CD4-positive, alpha-beta memory T cell (primary cell): ENCODE results near the gene GOPC. TPM values are rescaled to one million over a fixed set of nuclear protein-coding genes. Genes with fewer than 3 reads are reported as not detected.

Source experiments
- CTCF ChIA-PET: fragments of 350-600 bp; sonication (Branson Sonifier 250); formaldehyde crosslinking; loops from one replicate; lab custom pipeline; 2021; ENCODE audit warnings: inconsistent platforms; ENCODE audit not compliant: partially characterized antibody; lab: Charles Lee
- POLR2A ChIA-PET: fragments of 350-600 bp; sonication (Branson Sonifier 250); formaldehyde crosslinking; loops from one replicate; lab custom pipeline; 2021; ENCODE audit not compliant: partially characterized antibody; lab: Charles Lee
- DNase-seq, 5 donors: peaks; one replicate each; pipeline versions ENCODE4 v3.0.0 to v3.0.0-alpha.2; 2020 to 2022; ENCODE audit warnings: mixed read lengths in 1 of 5
- H3K27ac ChIP-seq: one replicate; pipeline ENCODE4 v1.7.0; 2013; ENCODE audit warnings: low read depth, low read length
- H3K27me3 ChIP-seq: 2 replicates; pipeline ENCODE4 v1.7.0; 2013; ENCODE audit warnings: mild to moderate bottlenecking, low read length, moderate library complexity; ENCODE audit not compliant: insufficient read depth
- H3K36me3 ChIP-seq: 2 replicates; pipeline ENCODE4 v1.7.0; 2013; ENCODE audit warnings: mild to moderate bottlenecking, low read length, moderate library complexity; ENCODE audit not compliant: insufficient read depth
- H3K4me1 ChIP-seq: 2 replicates; pipeline ENCODE4 v1.7.0; 2013; ENCODE audit warnings: mild to moderate bottlenecking, low read length, moderate library complexity; ENCODE audit not compliant: insufficient read depth
- H3K4me3 ChIP-seq, 2 donors: one replicate each; pipeline ENCODE4 v1.7.0; 2013; ENCODE audit warnings: low read length in 2 of 2, mild to moderate bottlenecking in 1 of 2
- H3K9me3 ChIP-seq, 2 donors: one replicate each; pipeline ENCODE4 v1.7.0; 2013; ENCODE audit warnings: low read length in 2 of 2, control low read depth in 1 of 2; ENCODE audit not compliant: control insufficient read depth in 1 of 2
- H3K27ac Mint-ChIP-seq, 7 donors: one replicate each; pipeline ENCODE4 v1.8.0; 2020 to 2021; ENCODE audit warnings: mixed read lengths in 7 of 7, mild to moderate bottlenecking in 6 of 7, inconsistent platforms in 3 of 7, moderate library complexity in 3 of 7
- H3K27me3 Mint-ChIP-seq, 2 donors: one replicate each; pipeline ENCODE4 v1.8.0; 2020 to 2021; ENCODE audit warnings: mixed read lengths in 2 of 2
- H3K36me3 Mint-ChIP-seq, 2 donors: one replicate each; pipeline ENCODE4 v1.8.0; 2020 to 2021; ENCODE audit warnings: mixed read lengths in 2 of 2, inconsistent platforms in 1 of 2, mild to moderate bottlenecking in 1 of 2
- H3K4me1 Mint-ChIP-seq, 4 donors: one replicate each; pipeline ENCODE4 v1.8.0; 2020 to 2021; ENCODE audit warnings: mixed read lengths in 4 of 4, mild to moderate bottlenecking in 1 of 4
- H3K4me3 Mint-ChIP-seq, 8 donors: one replicate each; pipeline ENCODE4 v1.8.0; 2020 to 2021; ENCODE audit warnings: mixed read lengths in 8 of 8, mild to moderate bottlenecking in 7 of 8, moderate library complexity in 6 of 8, inconsistent platforms in 3 of 8
- H3K9me3 Mint-ChIP-seq, 8 donors: one replicate each; pipeline ENCODE4 v1.8.0; 2020 to 2021; ENCODE audit warnings: mixed read lengths in 8 of 8, mild to moderate bottlenecking in 5 of 8, inconsistent platforms in 3 of 8, moderate library complexity in 1 of 8
- intact Hi-C: fragments of 100-400 bp; cut with micrococcal nuclease; formaldehyde crosslinking; loops from one replicate; pipeline ENCODE4 v1.15.1; 2023
- polyA plus RNA-seq, 2 donors: library from polyadenylated mRNA; unstranded; fragments of 300-500 nt; fragmentation: Illumina TruSeq; gene quantifications; one replicate each; pipeline ENCODE4 v1.2.3, GENCODE V29; 2021
- total RNA-seq, 2 experiments: library from RNA; stranded (reverse); gene quantifications; one replicate each; pipeline ENCODE4 v1.2.3, GENCODE V29; 2021

GOPC gene
- total and polyA plus RNA-seq, 4 experiments from 2014 or later: 14.6 to 37.8 (median 26.6) TPM

DNA sequence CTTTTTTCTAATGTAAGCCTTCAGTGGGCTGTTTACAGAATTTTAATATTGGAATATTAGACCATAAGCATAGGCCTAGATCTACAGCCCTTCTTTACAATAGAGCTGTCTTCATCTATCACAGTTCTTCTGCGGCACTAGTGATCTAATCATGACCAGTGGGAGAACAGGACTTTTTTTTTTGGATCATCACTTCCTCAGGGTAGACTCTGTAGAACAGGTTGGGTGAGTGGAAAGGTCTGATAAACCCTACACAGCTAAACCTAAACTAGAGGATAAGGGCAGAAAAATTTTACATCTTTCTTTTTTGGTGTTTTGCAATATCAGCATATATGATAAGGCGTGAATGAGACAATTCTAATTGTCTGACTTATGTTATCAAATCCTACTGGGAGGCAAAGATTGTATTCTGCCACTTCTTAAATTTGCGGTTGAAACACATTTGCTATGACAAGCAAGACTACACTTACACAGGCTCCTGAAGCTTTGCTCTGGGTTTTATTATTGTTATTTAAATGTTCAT, 52.2 kb downstream of the GOPC start:
- Histone ChIP-seq H3K27me3 (no peaks in the 10 kb centered on the region), H3K4me1 (peaks cover 38% of the 10 kb centered on the region), H3K4me3 (no peak overlapping the region), H3K36me3 (no peaks in the 10 kb centered on the region), H3K27ac (no peak overlapping the region), H3K9me3 (no peaks in the 10 kb centered on the region)
- Mint-ChIP-seq H3K36me3 (no peaks in the 10 kb centered on the region), H3K4me1 (peaks cover 26 to 49% (median 40%) of the 10 kb centered on the region in 4 donors), H3K9me3 (no peaks in the 10 kb centered on the region), H3K27ac (peak overlapping the region; percentile 77 to 94 (median 87)), H3K27me3 (no peaks in the 10 kb centered on the region), H3K4me3 (peak overlapping the region in 7 of 8 donors; percentile 17 to 91 (median 87))
- ChIA-PET CTCF (interaction anchor here (1.3 to 16.2 kb wide), 4 partner anchors 54 to 98 kb away, joined by 5 to 232 read pairs (median 53); no protein-coding TSS in a partner anchor), POLR2A (interaction anchor here (0.7 to 6.3 kb wide), 6 partner anchors 19 to 100 kb away, joined by 3 to 75 read pairs (median 5); partner anchors contain the start of genes DCBLD1 and GOPC)
- no peak for DNase-seq
- intact Hi-C loops: no loop called here

DNA sequence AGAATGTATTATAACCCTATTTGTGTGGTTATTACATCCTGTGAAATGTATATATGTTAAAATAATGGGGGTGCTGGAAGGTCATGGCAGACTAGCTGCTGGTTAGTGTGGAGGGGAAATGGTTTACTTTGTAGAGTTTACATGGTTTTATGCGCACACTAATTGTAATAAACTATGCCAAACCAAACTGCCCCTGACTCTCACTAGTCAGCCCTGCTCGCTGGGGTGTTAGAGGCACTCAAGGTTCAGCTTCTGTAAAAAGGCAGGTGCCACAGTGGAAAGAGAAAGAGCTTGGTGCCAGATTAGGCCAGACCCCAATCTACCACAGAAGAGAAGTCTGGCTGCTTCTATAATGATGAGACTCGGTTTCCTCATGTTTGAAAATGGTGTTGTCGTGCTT, 52.7 kb downstream of the GOPC start:
- peak overlapping the region; percentile 41 for H3K27ac ChIP-seq
- peak in 4 of 5 donors; percentile 25 to 46 (median 31) for DNase-seq
- intact Hi-C loops: loop anchor here (1.0 to 5.0 kb wide), 3 partner anchors 53 to 1528 kb away; partner anchors contain the start of genes DCBLD1, FAM184A and GOPC
- H3K9me3 ChIP-seq: no peaks in the 10 kb centered on the region
- no peaks in the 10 kb centered on the region for H3K36me3 ChIP-seq
- POLR2A ChIA-PET: interaction anchor here (0.7 to 6.3 kb wide), 9 partner anchors 18 to 119 kb away, joined by 3 to 75 read pairs (median 3); partner anchors contain the start of genes DCBLD1 and GOPC
- H3K27me3 ChIP-seq: no peaks in the 10 kb centered on the region
- Mint-ChIP-seq H3K9me3 (no peaks in the 10 kb centered on the region), H3K4me3 (peak overlapping the region; percentile 82 to 91 (median 88)), H3K4me1 (peaks cover 26 to 49% (median 40%) of the 10 kb centered on the region in 4 donors), H3K27me3 (no peaks in the 10 kb centered on the region), H3K27ac (peak overlapping the region; percentile 85 to 95 (median 90)), H3K36me3 (no peaks in the 10 kb centered on the region)
- CTCF ChIA-PET: interaction anchor here (1.3 to 16.2 kb wide), 5 partner anchors 15 to 98 kb away, joined by 3 to 232 read pairs (median 34); no protein-coding TSS in a partner anchor
- peaks cover 38% of the 10 kb centered on the region for H3K4me1 ChIP-seq
- H3K4me3 ChIP-seq: peak overlapping the region in 1 of 2 donors; percentile 73

DNA sequence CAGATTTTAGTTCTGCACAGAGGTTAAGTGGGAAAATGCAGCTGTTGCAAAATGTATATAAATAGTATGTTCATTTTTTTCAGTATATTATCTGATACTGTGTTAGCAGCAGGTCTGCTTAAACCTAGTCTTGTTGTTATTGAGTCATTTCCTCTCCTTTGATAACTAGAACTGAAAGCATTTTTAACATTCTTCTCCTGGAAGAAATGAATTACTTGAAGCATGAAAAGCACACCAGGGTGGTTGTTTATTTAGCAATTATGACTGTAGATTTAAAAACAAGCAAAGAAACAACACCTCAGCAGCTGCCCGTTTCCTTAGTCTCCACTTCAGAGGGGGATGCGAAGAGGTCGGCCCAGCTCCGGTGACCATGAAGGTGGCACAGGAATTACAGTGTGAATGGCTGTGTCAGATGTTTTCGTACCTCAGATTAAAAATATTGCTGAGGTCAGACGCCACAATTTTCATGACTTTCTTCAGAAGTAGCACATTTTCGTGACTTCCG, 53.5 kb downstream of the GOPC start:
- Mint-ChIP-seq H3K36me3 (no peaks in the 10 kb centered on the region), H3K27ac (peak overlapping the region; percentile 85 to 95 (median 90)), H3K4me1 (peaks cover 26 to 49% (median 40%) of the 10 kb centered on the region in 4 donors), H3K27me3 (no peaks in the 10 kb centered on the region), H3K4me3 (peak overlapping the region; percentile 82 to 91 (median 88)), H3K9me3 (no peaks in the 10 kb centered on the region)
- POLR2A ChIA-PET: interaction anchor here (0.9 to 6.3 kb wide), 12 partner anchors 11 to 1161 kb away, joined by 3 to 75 read pairs (median 4); partner anchors contain the start of genes DCBLD1 and GOPC
- peak; percentile 34 to 53 (median 49) for DNase-seq
- intact Hi-C loops: loop anchor here (1.0 to 5.0 kb wide), 3 partner anchors 53 to 1528 kb away; partner anchors contain the start of genes DCBLD1, FAM184A and GOPC
- Histone ChIP-seq H3K9me3 (no peaks in the 10 kb centered on the region), H3K27me3 (no peaks in the 10 kb centered on the region), H3K36me3 (no peaks in the 10 kb centered on the region), H3K27ac (peak overlapping the region; percentile 41), H3K4me1 (peaks cover 38% of the 10 kb centered on the region), H3K4me3 (peak overlapping the region; percentile 50 to 73)
- CTCF ChIA-PET: interaction anchor here (1.3 to 16.2 kb wide), 5 partner anchors 16 to 97 kb away, joined by 3 to 232 read pairs (median 34); no protein-coding TSS in a partner anchor

DNA sequence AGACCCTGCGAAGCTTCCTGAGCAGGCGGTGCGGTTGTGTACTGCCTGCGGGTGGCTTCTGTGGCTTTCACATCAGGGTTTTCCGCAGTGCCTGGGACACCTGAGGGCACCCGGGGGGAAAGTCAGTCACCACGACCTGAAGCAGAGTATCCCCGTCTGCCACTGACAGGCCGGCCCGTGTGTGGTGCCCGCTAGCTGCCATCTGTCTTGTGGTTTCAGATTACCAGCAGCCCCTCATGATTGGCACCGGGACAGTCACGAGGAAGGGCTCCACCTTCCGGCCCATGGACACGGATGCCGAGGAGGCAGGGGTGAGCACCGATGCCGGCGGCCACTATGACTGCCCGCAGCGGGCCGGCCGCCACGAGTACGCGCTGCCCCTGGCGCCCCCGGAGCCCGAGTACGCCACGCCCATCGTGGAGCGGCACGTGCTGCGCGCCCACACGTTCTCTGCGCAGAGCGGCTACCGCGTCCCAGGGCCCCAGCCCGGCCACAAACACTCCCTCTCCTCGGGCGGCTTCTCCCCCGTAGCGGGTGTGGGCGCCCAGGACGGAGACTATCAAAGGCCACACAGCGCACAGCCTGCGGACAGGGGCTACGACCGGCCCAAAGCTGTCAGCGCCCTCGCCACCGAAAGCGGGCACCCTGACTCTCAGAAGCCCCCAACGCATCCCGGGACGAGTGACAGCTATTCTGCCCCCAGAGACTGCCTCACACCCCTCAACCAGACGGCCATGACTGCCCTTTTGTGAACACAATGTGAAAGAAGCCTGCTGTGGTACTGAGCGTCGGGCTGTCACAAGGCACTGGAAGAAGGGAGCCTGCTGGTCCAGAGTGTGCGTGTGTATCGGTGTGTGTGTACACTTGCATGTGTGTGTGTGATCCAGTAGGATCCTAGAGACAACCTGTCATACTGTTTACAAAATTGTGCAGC, 54.4 kb downstream of the GOPC start:
- Histone ChIP-seq H3K4me3 (peak overlapping the region; percentile 50 to 73), H3K4me1 (peaks cover 38% of the 10 kb centered on the region), H3K27me3 (no peaks in the 10 kb centered on the region), H3K36me3 (no peaks in the 10 kb centered on the region), H3K9me3 (no peaks in the 10 kb centered on the region), H3K27ac (peak overlapping the region; percentile 41)
- POLR2A ChIA-PET: interaction anchor here (0.9 to 6.3 kb wide), 10 partner anchors 10 to 1162 kb away, joined by 3 to 75 read pairs (median 4); partner anchors contain the start of genes DCBLD1 and GOPC
- H3K4me1 Mint-ChIP-seq: peaks cover 26 to 49% (median 40%) of the 10 kb centered on the region in 4 donors
- H3K27me3 Mint-ChIP-seq: no peaks in the 10 kb centered on the region
- H3K36me3 Mint-ChIP-seq: no peaks in the 10 kb centered on the region
- peak overlapping the region; percentile 86 to 98 (median 92) for H3K27ac Mint-ChIP-seq
- CTCF ChIA-PET: interaction anchor here (1.3 to 16.2 kb wide), 6 partner anchors 8 to 96 kb away, joined by 3 to 232 read pairs (median 4); no protein-coding TSS in a partner anchor
- no peaks in the 10 kb centered on the region for H3K9me3 Mint-ChIP-seq
- DNase-seq: peak; percentile 32 to 74 (median 43)
- peak overlapping the region; percentile 82 to 91 (median 88) for H3K4me3 Mint-ChIP-seq
- intact Hi-C loops: loop anchor here (5.0 kb wide), 1 partner anchor 1529 kb away; the partner anchor contains the start of gene FAM184A

DNA sequence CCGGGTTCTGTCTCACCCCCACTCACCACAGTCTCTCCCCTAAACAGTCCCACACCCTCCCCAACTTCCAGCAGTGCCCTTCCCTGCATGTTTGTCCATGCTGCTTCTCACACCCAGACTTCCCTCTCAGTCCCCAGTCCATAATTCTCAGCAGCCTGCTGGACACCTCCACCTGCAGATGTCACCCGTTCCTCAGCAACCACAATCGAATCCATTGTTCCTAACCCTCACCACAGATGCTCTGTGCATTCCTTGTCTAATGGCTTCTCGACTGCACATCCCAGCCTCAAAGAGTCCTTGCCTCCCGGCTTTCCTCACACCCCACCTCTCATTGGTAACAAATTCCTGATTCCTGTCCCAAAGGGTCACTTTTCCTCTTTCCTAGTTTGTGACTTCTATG, 55.6 kb downstream of the GOPC start:
- Mint-ChIP-seq H3K9me3 (no peaks in the 10 kb centered on the region), H3K27me3 (no peaks in the 10 kb centered on the region), H3K4me1 (peaks cover 26 to 49% (median 40%) of the 10 kb centered on the region in 4 donors), H3K4me3 (peak overlapping the region; percentile 35 to 88 (median 84)), H3K36me3 (no peaks in the 10 kb centered on the region), H3K27ac (peak overlapping the region; percentile 2 to 80 (median 41))
- H3K4me1 ChIP-seq: peaks cover 38% of the 10 kb centered on the region
- no peak overlapping the region for H3K4me3 ChIP-seq
- no peaks in the 10 kb centered on the region for H3K36me3 ChIP-seq
- no peak for DNase-seq
- no peaks in the 10 kb centered on the region for H3K9me3 ChIP-seq
- no peak overlapping the region for H3K27ac ChIP-seq
- no peaks in the 10 kb centered on the region for H3K27me3 ChIP-seq
- intact Hi-C loops: loop anchor here (5.0 kb wide), 1 partner anchor 1531 kb away; the partner anchor contains the start of gene FAM184A
- CTCF ChIA-PET: interaction anchor here (1.4 to 7.8 kb wide), 5 partner anchors 9 to 67 kb away, joined by 4 to 72 read pairs (median 6); no protein-coding TSS in a partner anchor
- POLR2A ChIA-PET: interaction anchor here (0.6 to 2.2 kb wide), 2 partner anchors 52 to 63 kb away, joined by 3 to 5 read pairs; no protein-coding TSS in a partner anchor

DNA sequence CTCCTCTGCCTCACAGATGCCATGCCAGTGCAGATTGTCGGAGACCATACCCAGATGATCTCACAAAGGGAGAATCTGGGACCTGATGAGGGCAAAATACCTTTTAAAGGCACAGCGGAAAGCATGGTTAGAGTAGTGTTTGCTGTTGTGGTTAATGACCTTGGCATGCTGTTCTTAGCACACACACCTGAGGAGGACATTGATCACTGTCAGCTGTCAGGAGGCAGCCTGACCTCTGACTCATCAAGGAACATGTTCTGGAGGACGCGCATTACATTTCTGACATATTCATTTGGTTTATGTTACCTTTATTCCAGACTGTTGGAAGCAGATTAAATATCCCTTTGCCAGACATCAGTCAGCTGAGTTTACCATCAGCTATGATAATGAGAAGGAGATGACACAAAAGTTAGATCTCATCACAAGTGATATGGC, 57.1 kb downstream of the GOPC start:
- H3K4me1 Mint-ChIP-seq: peaks cover 19 to 39% (median 32%) of the 10 kb centered on the region in 4 donors
- intact Hi-C loops: loop anchor here (5.0 kb wide), 1 partner anchor 1532 kb away; the partner anchor contains the start of gene FAM184A
- CTCF ChIA-PET: interaction anchor here (0.8 to 7.8 kb wide), 4 partner anchors 11 to 65 kb away, joined by 3 to 72 read pairs (median 7); partner anchors contain the start of gene GOPC

More for the DNA sequence above, 57.1 kb downstream of the GOPC start:
- Histone ChIP-seq H3K36me3 (no peaks in the 10 kb centered on the region), H3K4me3 (no peak overlapping the region), H3K27ac (no peak overlapping the region), H3K27me3 (no peaks in the 10 kb centered on the region), H3K9me3 (no peaks in the 10 kb centered on the region), H3K4me1 (peaks cover 29% of the 10 kb centered on the region)
- POLR2A ChIA-PET: no interaction called here
- Mint-ChIP-seq H3K27ac (no peak overlapping the region), H3K27me3 (no peaks in the 10 kb centered on the region), H3K9me3 (no peaks in the 10 kb centered on the region), H3K4me3 (no peak overlapping the region), H3K36me3 (peaks cover 0 to 2% of the 10 kb centered on the region in 2 donors)
- no peak for DNase-seq
